C4-2B (cell line): ENCODE data around the gene PLCB2.

Experiments
- H3K27ac ChIP-seq: fragments of 450-650 bp; 2 replicates; pipeline ENCODE4 v1.5.1; 2017
- ZFX ChIP-seq: fragments of 450-650 bp; IDR thresholded peaks from 2 replicates; pipeline ENCODE4 v1.6.1; 2017
- TF ChIP-seq, protein P1 (sequence below): fragments of 450-650 bp; conservative IDR thresholded peaks from 2 replicates; pipeline ENCODE4 v1.5.1; 2017; ENCODE audit warnings: mild to moderate bottlenecking

Gene PLCB2

GRCh38 chr15:40259021-40259420 lies 48.7 kb downstream of the PLCB2 start:
- no peak for TF ChIP-seq ZFX
- TF ChIP-seq, protein P1, sequence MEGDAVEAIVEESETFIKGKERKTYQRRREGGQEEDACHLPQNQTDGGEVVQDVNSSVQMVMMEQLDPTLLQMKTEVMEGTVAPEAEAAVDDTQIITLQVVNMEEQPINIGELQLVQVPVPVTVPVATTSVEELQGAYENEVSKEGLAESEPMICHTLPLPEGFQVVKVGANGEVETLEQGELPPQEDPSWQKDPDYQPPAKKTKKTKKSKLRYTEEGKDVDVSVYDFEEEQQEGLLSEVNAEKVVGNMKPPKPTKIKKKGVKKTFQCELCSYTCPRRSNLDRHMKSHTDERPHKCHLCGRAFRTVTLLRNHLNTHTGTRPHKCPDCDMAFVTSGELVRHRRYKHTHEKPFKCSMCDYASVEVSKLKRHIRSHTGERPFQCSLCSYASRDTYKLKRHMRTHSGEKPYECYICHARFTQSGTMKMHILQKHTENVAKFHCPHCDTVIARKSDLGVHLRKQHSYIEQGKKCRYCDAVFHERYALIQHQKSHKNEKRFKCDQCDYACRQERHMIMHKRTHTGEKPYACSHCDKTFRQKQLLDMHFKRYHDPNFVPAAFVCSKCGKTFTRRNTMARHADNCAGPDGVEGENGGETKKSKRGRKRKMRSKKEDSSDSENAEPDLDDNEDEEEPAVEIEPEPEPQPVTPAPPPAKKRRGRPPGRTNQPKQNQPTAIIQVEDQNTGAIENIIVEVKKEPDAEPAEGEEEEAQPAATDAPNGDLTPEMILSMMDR: no peak

GRCh38 chr15:40258544-40258943 lies 49.2 kb downstream of the PLCB2 start:
- H3K27ac ChIP-seq: no peak overlapping the region
- no peak for TF ChIP-seq ZFX
- TF ChIP-seq, protein P1: no peak

More at GRCh38 chr15:40259021-40259420, 48.7 kb downstream of the PLCB2 start:
- no peak overlapping the region for H3K27ac ChIP-seq

DNA sequence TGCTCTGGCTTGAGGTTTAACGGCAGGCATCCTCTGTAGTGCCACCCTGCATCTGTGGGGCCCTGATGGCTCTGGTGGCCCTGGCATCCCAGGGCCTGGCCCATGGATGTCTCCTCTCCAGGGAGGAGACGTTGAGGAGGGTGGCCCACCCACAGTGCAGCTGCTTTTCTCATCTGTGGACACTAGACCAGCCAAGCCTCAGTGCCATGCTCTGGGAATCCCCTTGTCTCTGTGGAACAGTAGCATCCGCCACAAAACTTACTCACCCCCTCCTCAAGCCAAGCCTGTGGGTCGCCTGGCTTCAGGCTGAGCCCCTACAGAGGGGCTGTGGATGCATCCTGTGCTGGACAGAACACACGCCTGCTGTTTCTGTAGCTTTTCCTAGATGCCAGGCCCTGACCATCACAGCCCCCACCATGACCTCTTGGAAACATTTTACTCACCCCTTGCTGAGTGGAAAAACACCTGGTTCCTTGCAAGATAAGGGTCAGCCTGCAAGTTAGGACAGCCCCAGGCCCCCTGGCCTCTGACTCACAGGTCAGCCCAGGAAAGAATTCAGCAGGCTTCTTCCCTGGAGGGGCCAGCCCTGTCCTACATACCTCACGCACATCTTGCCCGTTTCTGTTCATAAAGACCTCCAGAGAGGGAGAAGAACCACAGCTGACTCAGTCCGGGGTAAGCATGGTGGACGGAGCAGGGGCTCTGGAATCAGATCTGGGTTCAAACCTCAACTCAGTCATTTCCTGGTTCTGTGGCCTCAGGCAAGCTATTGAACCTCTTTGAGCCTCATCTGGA lies 49.9 kb downstream of the PLCB2 start:
- no peak overlapping the region for H3K27ac ChIP-seq
- TF ChIP-seq ZFX: no peak
- TF ChIP-seq, protein P1: no peak

DNA sequence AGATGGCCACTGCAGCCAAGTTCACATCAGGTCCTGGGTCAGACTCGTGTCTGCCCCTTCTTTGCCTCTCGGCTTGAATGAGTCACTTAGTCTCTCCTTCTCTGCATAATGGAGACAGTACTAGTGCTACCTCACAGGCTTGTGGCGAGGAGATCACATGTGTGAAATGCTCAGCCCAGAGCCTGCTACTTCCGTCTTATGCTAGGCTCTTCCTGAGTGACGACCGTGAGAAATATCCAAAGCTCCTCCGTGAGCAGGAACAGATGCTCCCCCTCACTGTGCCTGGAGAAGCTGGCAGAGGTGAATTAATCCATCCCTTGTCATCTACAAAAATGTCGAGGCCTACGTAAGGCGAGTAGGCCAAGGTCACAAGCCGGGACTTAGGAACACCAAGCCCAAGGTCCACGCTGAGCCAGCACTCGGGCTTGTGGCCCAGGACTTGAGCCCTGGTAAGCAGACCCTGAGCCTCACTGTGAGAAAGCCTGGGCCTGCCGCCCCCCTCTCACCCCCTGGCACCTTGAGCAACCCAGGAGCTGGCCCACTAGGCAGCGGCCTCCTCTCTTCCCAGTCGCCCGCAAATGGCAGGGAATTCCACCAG lies 51.0 kb downstream of the PLCB2 start:
- TF ChIP-seq ZFX: no peak
- TF ChIP-seq, protein P1: no peak
- H3K27ac ChIP-seq: no peak overlapping the region

DNA sequence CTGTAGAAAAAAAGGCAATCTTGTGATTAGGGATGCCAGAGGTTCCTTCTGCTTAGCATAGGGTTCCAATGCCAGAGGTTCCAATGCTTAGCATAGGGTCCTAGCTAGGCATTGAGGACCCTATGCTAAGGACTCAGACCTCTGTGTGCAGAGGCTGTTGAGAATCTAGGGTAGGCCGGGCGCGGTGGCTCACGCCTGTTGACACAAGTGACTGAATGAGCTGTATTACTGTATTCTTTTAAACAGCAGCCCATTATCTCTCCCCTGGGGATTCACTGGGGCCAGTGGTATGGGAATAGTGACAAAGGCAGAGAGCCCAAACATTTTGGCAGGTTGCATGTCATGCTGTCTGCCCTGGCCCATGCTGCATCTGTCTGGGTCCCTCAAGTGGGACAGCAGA lies 52.7 kb downstream of the PLCB2 start:
- TF ChIP-seq ZFX: no peak
- TF ChIP-seq, protein P1: no peak
- H3K27ac ChIP-seq: no peak overlapping the region

- TF ChIP-seq, protein P1: no peak
- no peak for TF ChIP-seq ZFX
- no peak overlapping the region for H3K27ac ChIP-seq
These were observed 53.3 kb downstream of the PLCB2 start for GRCh38 chr15:40254452-40254851.

- no peak for TF ChIP-seq ZFX
- TF ChIP-seq, protein P1: no peak
These were observed 54.5 kb downstream of the PLCB2 start for GRCh38 chr15:40253167-40253790.

More at GRCh38 chr15:40253167-40253790, 54.5 kb downstream of the PLCB2 start:
- H3K27ac ChIP-seq: no peak overlapping the region
